ENCODE data around the gene GRHL1. TPM values are rescaled to one million over a fixed set of nuclear protein-coding genes. Genes with fewer than 3 reads are reported as not detected.

The GRHL1 gene
- total RNA-seq, 4 donors from 2014 or later: 0.29 to 1.0 (median 0.75) TPM

- Histone ChIP-seq H3K27ac (peak overlapping the region; percentile 79 to 91 (median 84)), H3K4me3 (peak overlapping the region in 1 of 4 donors; percentile 48), H3K27me3 (no peaks in the 10 kb centered on the region), H3K9me3 (no peaks in the 10 kb centered on the region), H3K36me3 (peaks cover 0 to 8% of the 10 kb centered on the region in 2 donors), H3K4me1 (peaks cover 45 to 65% of the 10 kb centered on the region in 2 donors)
- TF ChIP-seq, protein P1, sequence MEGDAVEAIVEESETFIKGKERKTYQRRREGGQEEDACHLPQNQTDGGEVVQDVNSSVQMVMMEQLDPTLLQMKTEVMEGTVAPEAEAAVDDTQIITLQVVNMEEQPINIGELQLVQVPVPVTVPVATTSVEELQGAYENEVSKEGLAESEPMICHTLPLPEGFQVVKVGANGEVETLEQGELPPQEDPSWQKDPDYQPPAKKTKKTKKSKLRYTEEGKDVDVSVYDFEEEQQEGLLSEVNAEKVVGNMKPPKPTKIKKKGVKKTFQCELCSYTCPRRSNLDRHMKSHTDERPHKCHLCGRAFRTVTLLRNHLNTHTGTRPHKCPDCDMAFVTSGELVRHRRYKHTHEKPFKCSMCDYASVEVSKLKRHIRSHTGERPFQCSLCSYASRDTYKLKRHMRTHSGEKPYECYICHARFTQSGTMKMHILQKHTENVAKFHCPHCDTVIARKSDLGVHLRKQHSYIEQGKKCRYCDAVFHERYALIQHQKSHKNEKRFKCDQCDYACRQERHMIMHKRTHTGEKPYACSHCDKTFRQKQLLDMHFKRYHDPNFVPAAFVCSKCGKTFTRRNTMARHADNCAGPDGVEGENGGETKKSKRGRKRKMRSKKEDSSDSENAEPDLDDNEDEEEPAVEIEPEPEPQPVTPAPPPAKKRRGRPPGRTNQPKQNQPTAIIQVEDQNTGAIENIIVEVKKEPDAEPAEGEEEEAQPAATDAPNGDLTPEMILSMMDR (IDR thresholded peaks at IDR 0.05 in 4 of 5, conservative IDR thresholded peaks at IDR 0.05 in 1 of 5): no peak
- intact Hi-C loops (cut with DNase I; ENCODE audit: low total_unique reads): loop anchor here (2.0 to 10.0 kb wide), 6 partner anchors 199 to 1553 kb away; partner anchors contain the start of genes ADAM17, CPSF3, ITGB1BP1 and ODC1
- in situ Hi-C loops (cut with MboI; ENCODE audit: low sequenced_read_pairs in 4 of 4): loop anchor here in 3 of 4 donors (10.0 to 25.0 kb wide), 3 partner anchors 227 to 404 kb away; partner anchors contain the start of gene YWHAQ (in 1 of the 3)
- ATAC-seq: no peak
- DNase-seq: no peak
These were observed 90.2 kb downstream of the GRHL1 start for GRCh38 chr2:10041711-10042110.

GRCh38 chr2:10042301-10043161 is 91.0 kb downstream of the GRHL1 start:
- in situ Hi-C loops (cut with MboI; ENCODE audit: low sequenced_read_pairs in 4 of 4): loop anchor here in 3 of 4 donors (10.0 to 25.0 kb wide), 3 partner anchors 228 to 405 kb away; partner anchors contain the start of gene YWHAQ (in 1 of the 3)
- peak; percentile 13 to 41 for TF ChIP-seq POLR2A (IDR thresholded peaks at IDR 0.05)
- TF ChIP-seq, protein P1 (IDR thresholded peaks at IDR 0.05 in 4 of 5, conservative IDR thresholded peaks at IDR 0.05 in 1 of 5): peak in 2 of 5 experiments; percentile 10 to 14
- Histone ChIP-seq H3K9me3 (no peaks in the 10 kb centered on the region), H3K4me1 (peaks cover 37 to 57% of the 10 kb centered on the region in 2 donors), H3K4me3 (peak overlapping the region; percentile 48 to 49 (median 48)), H3K27ac (peak overlapping the region; percentile 79 to 91 (median 84)), H3K27me3 (no peaks in the 10 kb centered on the region), H3K36me3 (peaks cover 0 to 14% of the 10 kb centered on the region in 2 donors)
- DNase-seq: peak in 1 of 2 donors; percentile 61
- ATAC-seq: peak; percentile 16 to 25
- intact Hi-C loops (cut with DNase I; ENCODE audit: low total_unique reads): loop anchor here (2.0 to 10.0 kb wide), 6 partner anchors 200 to 1552 kb away; partner anchors contain the start of genes ADAM17, CPSF3, ITGB1BP1 and ODC1

DNA sequence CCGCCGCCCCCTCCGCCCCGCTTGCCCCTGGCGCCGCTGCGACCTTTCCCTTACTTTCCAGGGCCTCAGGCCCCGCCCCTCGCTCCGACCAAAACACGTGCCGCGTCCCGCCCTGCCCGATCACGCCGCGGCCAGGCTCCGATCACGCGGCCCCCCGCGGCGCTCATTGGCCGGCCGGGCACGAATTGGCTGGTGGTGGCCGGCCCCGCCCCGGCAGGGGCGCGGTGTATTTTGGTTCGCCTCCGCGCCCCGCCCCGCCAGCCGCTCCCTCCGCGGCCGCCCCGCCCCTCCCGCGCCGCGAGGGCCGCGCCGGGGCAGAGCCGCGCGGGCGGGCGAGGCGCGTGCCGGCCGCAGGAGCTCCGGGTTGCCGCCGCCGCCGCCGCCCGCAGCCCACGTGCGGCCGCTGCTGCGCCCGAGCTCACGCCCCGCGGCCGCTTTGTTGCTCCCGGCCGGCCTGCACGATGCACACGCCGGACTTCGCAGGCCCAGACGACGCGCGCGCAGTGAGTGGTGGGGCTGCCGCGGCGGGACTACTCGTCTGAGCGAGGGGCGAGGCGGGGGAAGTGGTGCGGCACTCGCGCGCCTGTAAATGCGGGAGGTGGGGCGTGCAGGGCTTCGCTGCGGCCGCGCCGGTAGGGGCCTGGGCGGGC is 91.9 kb downstream of the GRHL1 start, which contains the start of gene KLF11:
KLF11 (plus strand) TSS at position 295 of the 650 bp plus-strand sequence; CDS start at position 462, 167 bp downstream.
- intact Hi-C loops (cut with DNase I; ENCODE audit: low total_unique reads): loop anchor here (2.0 to 10.0 kb wide), 6 partner anchors 201 to 1551 kb away; partner anchors contain the start of genes ADAM17, CPSF3, ITGB1BP1 and ODC1

More for the DNA sequence above, 91.9 kb downstream of the GRHL1 start, which contains the start of gene KLF11:
- TF ChIP-seq POLR2A (IDR thresholded peaks at IDR 0.05): peak; percentile 72 to 75
- TF ChIP-seq, protein P1 (IDR thresholded peaks at IDR 0.05 in 4 of 5, conservative IDR thresholded peaks at IDR 0.05 in 1 of 5): no peak
- Histone ChIP-seq H3K36me3 (peaks cover 0 to 23% of the 10 kb centered on the region in 2 donors), H3K4me1 (peaks cover 33 to 56% of the 10 kb centered on the region in 2 donors), H3K27me3 (no peaks in the 10 kb centered on the region), H3K9me3 (no peaks in the 10 kb centered on the region), H3K4me3 (peak within 1 kb of the TSS; percentile 58 to 69 (median 65)), H3K27ac (peak within 1 kb of the TSS; percentile 94 to 95 (median 94))
- DNase-seq: peak; percentile 84 to 87
- in situ Hi-C loops (cut with MboI; ENCODE audit: low sequenced_read_pairs in 4 of 4): loop anchor here in 3 of 4 donors (10.0 to 25.0 kb wide), 3 partner anchors 229 to 406 kb away; partner anchors contain the start of gene YWHAQ (in 1 of the 3)
- peak; percentile 78 to 79 for ATAC-seq
